Inflammatory macrophage treated with lipopolysaccharide for 1 hour (primary cell): ENCODE data around the gene URM1.
A peak's percentile ranks its signal among the peaks of the same experiment; 100 is the strongest.

ENCODE experiments used
- DNase-seq, 2 donors: peaks; one replicate each; pipeline ENCODE4 v3.0.0-alpha.2; 2020 to 2022

URM1 gene

GRCh38 chr9:128349772-128350171, 21.4 kb upstream of the URM1 start:
- DNase-seq: no peak

- DNase-seq: no peak
Measured at GRCh38 chr9:128355451-128355850, 15.7 kb upstream of the URM1 start.

GRCh38 chr9:128358090-128358489, 13.1 kb upstream of the URM1 start:
- DNase-seq: no peak

DNA sequence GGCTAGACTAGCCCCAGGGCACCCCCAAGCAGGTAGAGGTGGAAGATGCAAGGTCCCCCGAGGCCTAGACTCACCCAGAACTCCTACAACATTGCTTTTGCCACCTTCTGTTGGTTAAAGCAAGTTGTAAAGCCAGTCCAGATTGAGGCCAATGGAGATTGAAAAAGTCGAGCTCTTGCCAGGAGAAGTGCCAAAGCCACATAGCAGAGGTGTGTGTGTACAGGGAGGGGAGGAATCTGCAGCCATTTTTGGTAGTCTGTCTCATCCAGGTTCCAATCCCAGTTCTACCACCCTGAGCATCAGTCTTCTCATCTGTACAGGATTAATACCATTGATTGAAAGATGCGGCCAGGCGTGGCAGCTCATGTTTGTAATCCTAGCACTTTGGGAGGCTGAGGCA, 12.3 kb upstream of the URM1 start:
- no peak for DNase-seq

DNA sequence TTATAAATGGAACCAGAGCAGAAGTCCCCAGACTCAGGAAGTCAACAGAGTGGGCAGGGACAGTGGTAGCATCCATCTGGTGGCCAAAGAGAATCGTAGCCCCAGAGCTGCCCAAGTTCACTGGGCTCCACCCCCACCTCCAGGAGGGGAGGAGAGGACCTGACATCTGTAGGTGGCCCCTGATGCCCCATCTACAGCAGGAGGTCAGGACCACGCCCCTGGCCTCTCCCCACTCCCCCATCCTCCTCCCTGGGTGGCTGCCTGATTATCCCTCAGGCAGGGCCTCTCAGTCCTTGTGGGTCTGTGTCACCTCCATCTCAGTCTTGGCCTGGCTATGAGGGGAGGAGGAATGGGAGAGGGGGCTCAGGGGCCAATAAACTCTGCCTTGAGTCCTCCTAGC, 10.3 kb upstream of the URM1 start:
- no peak for DNase-seq

GRCh38 chr9:128361296-128361985, 9.7 kb upstream of the URM1 start:
- no peak for DNase-seq

DNA sequence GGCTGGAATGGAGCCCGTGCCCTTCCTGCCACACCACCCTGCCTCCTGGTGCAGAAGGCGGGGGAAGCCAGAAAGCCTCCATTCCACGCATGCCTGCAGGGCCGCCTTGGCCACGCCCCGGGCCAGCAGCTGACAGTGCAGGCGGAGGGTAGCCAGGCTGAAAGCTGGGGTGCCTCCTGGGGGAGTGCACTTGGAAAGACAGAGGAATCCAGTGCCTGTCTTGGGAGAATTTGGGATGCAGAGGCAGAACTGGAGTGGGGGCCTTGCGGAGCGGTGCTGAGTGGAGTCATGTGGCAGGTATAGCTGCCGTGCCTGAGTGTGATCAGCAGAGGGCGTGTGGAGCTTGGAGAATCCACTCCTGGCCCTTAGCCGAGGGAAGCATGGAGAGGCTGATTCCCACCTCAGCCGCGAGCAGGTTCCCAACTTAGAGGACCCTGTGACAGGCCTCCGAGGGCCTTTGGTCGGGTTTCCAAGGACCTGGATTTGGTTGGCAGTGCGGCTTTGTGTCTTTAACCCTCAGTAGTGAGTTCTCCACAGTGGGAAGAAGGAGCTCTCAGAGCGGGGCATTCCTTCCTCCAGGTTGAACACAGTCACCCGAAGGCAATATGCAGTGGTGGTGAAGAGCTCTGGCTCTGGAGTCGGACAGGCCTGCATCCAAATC, 9.1 kb upstream of the URM1 start:
- DNase-seq: peak; percentile 57 to 82

DNA sequence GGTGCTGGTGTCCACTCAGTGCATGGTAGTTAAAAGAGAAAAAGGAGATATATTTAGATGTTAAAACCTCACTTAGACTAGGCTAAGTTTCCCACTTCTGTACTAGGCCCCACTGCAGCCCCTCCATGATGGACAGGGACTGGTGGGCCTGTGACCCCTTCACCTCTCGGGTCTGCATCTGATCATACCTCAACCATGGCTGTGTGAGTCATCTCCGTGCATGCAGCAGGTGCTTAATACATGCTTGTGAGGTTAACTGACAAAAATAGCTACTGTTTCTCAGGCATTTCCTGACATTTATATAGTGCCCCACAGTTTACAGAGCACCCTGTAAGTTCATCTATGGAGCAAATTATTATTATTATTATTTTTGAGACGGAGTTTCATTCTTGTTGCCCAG, 8.4 kb upstream of the URM1 start:
- no peak for DNase-seq

DNA sequence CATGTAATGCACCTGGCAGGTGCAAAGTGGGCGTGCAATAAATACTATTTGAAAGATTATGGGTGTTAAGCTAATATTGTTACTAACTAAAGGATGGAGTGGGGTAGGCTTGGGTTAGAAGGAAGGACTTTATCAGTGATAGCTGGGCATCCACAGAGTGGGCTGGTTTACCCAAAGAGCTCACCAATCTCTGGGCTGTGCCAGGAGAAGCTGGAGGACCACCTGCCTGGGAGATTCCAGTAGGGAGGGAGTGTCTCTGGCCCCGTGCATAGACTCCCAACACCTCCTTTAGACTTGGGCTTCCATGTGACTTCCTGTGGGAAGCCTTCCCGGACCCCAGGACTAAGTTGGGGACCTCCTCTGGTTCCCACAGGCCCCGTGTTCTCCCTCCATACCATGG, 5.6 kb upstream of the URM1 start:
- no peak for DNase-seq

DNA sequence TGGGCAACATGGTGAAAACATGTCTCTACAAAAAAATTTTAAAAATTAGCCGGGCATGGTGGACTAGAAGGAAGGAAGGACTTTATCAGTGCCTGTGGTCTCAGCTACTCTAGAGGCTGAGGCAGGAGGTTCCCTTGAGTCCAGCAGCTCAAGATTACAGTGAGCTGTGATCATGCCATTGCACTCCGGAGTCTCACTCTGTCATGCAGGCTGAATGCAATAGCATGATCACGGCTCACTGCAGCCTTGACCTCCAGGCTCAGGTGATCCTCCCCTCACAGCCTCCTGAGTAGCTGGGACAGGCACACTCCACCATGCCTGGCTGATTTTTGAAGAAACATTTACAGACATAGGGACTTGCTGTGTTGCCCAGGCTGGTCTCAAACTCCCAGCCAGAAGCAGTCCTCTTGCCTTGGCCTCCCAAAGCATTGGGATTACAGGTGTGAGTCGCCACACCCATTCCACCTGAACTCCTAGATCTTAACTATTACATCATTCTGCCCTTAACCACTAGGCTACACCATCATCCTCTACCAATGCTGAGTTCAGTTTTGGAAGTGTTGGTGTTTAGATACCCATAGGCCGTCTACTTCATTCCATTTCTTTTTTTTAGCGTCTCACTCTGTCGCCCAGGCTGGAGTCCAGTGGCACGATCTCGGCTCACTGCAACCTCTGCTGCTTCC, 2.0 kb upstream of the URM1 start:
- no peak for DNase-seq

DNA sequence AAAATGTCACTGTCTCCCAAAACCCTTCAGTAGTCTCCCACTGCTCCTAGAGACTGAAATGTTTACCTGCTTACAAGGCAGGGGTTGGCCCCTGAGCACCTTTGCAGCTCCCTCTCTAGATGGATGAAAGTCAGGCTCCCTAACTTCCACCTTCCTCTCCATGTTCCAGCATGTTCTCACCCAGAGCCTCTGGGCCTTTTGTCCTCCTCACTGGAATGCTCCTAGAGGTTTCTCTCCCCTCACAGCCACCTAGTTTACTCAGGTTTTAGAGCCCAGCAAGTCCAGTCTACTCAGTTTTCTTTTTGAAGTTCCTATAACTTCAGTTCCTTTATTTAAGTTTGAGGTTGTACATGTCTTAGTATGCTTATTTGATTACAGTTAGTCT, 815 bp upstream of the URM1 start:
- no peak for DNase-seq

GRCh38 chr9:128371630-128372117, 500 bp downstream of the URM1 start:
- peak; percentile 24 to 39 for DNase-seq

DNA sequence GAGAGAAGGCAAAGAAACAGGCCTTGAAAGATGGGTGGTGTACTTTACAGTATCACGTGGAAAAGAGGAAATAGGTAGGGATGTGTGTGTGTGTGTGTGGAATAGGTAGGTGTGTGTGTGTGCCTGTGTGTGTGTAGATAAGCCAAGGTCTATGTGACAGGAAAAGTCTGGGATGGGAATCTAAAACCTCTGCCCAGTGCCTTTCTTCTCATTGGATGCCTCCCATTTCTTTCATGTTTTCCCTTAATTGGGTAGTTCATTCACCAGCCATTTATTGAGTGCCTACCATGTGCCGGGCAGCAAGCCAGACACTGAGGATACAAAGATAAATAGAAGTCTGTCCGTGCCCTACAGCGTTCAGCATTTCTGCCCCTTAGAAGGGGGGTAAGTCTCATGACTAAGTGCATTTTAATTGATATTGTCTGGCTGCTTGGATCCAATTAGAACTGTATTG, 1.0 kb downstream of the URM1 start:
- no peak for DNase-seq

GRCh38 chr9:128372784-128373183, 1.6 kb downstream of the URM1 start:
- DNase-seq: no peak

- DNase-seq: no peak
Measured at GRCh38 chr9:128374221-128374675, 3.1 kb downstream of the URM1 start.

- DNase-seq: no peak
Measured at GRCh38 chr9:128375865-128376264, 4.7 kb downstream of the URM1 start.

GRCh38 chr9:128382261-128382660, 11.1 kb downstream of the URM1 start:
- DNase-seq: no peak

GRCh38 chr9:128383007-128383753, 12.0 kb downstream of the URM1 start:
- DNase-seq: no peak

DNA sequence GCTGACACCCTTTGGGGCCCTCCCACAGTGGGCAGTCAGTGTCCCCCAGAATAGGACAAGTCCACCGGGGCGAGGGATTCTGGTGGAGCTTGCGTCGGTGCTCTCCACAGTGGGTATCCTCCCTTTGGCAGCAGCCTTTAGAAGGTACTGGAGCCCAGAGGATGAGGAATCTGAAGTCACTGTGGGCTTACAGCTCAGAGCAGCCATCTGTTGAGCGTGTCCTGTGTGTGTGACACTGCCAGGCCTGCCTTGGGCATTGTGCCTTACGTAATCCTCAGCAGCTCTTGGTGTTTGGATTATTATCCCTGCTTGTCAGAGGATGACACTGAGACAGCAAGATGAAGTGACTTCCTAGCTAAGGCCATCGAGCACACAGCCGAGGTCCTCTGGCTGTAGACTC, 12.6 kb downstream of the URM1 start:
- DNase-seq: no peak

DNA sequence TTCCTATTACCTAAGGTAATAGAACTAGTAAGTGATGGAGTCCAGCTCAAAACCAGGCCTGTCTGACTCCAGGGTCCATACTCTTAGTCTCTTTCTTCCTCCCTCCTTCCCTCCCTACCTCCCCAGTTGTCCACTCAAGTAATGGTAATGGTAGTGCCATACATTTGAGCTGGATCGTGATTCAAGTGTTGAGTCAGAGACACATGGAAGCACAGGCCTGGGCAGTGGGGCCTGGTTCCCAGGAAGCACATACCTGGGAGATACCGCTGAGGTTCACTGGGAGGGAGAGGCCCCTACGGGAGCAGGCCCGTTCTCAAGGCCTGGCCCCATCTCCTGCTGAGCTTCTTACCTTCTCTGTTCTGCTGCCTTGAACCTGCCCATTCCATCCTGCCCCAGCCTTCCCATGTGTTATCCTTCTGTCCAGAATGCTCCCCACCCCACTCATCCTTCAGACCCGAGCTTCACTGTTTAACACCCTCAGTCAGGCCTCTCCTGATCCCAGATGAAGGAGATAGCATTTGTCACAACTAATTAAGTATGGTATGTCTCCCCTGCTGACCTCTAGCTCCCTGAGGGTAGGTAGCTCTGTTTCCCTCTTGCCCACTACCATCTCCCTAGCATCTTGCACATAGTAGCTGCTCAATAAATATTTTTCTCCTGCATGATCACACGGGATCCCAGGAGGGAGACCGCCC, 13.8 kb downstream of the URM1 start:
- DNase-seq: no peak

GRCh38 chr9:128385496-128386460, 14.6 kb downstream of the URM1 start:
- DNase-seq: no peak
